Left ventricle myocardium inferior (tissue), 1 donor: ENCODE results near the gene TPD52L1. TPM values are rescaled to one million over a fixed set of nuclear protein-coding genes. Genes with fewer than 3 reads are reported as not detected.

Source experiments
- DNase-seq: peaks from one replicate; pipeline ENCODE4 v3.0.0-alpha.2; 2020
- H3K27ac ChIP-seq: fragments of 200-600 bp; replicated peaks from 2 replicates; pipeline ENCODE4 v1.8.0; 2021
- H3K27me3 ChIP-seq: fragments of 200-600 bp; 2 replicates; pipeline ENCODE4 v1.8.0; 2021; ENCODE audit warnings: low read depth
- H3K36me3 ChIP-seq: fragments of 200-600 bp; 2 replicates; pipeline ENCODE4 v1.8.0; 2021
- H3K4me1 ChIP-seq: fragments of 200-600 bp; 2 replicates; pipeline ENCODE4 v1.8.0; 2021
- H3K4me3 ChIP-seq: fragments of 200-600 bp; 2 replicates; pipeline ENCODE4 v1.8.0; 2021; ENCODE audit warnings: mild to moderate bottlenecking, moderate library complexity
- H3K9me3 ChIP-seq: fragments of 200-600 bp; replicated peaks from 2 replicates; pipeline ENCODE4 v1.8.0; 2021
- CTCF ChIP-seq: fragments of 200-600 bp; IDR thresholded peaks from 2 replicates; pipeline ENCODE4 v1.8.0; 2021; ENCODE audit warnings: antibody characterized with exemption, mild to moderate bottlenecking, borderline replicate concordance
- intact Hi-C: fragments of 100-400 bp; cut with micrococcal nuclease; formaldehyde crosslinking; loops from one replicate; pipeline ENCODE4 v1.11.0; 2022
- total RNA-seq: library from RNA; stranded (reverse); fragmentation: NEBNext Ultra II Directional; extraction: Animal tissue kit (Norgen Biotek cat#: 25700); gene quantifications from one replicate; pipeline ENCODE4 v1.2.1, GENCODE V29; 2021
- donor health status: DM: no; HTN: yes; CAD: no; lungs with severe emphysema.

Gene TPD52L1
- total RNA-seq, 1 donor from 2014 or later: 64.0 TPM

- H3K4me3 ChIP-seq: no peak overlapping the region
- H3K27ac ChIP-seq: no peak overlapping the region
- no peaks in the 10 kb centered on the region for H3K4me1 ChIP-seq
- no peak for TF ChIP-seq CTCF
- H3K9me3 ChIP-seq: no peaks in the 10 kb centered on the region
- no peak for DNase-seq
- intact Hi-C loops: no loop called here
- no peaks in the 10 kb centered on the region for H3K36me3 ChIP-seq
- H3K27me3 ChIP-seq: no peaks in the 10 kb centered on the region
These were observed 12.8 kb upstream of the TPD52L1 start for GRCh38 chr6:125140808-125141207.

GRCh38 chr6:125142618-125143017 is 11.0 kb upstream of the TPD52L1 start:
- H3K27ac ChIP-seq: no peak overlapping the region
- TF ChIP-seq CTCF: no peak
- H3K4me3 ChIP-seq: no peak overlapping the region
- H3K4me1 ChIP-seq: no peaks in the 10 kb centered on the region
- no peaks in the 10 kb centered on the region for H3K9me3 ChIP-seq
- H3K27me3 ChIP-seq: no peaks in the 10 kb centered on the region
- H3K36me3 ChIP-seq: no peaks in the 10 kb centered on the region
- intact Hi-C loops: no loop called here
- no peak for DNase-seq

GRCh38 chr6:125144822-125145221 is 8.8 kb upstream of the TPD52L1 start:
- H3K4me3 ChIP-seq: no peak overlapping the region
- no peak for DNase-seq
- TF ChIP-seq CTCF: no peak
- no peaks in the 10 kb centered on the region for H3K9me3 ChIP-seq
- peaks cover 8% of the 10 kb centered on the region for H3K4me1 ChIP-seq
- intact Hi-C loops: no loop called here
- H3K27me3 ChIP-seq: no peaks in the 10 kb centered on the region
- H3K27ac ChIP-seq: no peak overlapping the region
- H3K36me3 ChIP-seq: no peaks in the 10 kb centered on the region

GRCh38 chr6:125149256-125150144 is 4.1 kb upstream of the TPD52L1 start:
- peaks cover 29% of the 10 kb centered on the region for H3K4me1 ChIP-seq
- no peak overlapping the region for H3K4me3 ChIP-seq
- no peaks in the 10 kb centered on the region for H3K27me3 ChIP-seq
- DNase-seq: no peak
- H3K36me3 ChIP-seq: no peaks in the 10 kb centered on the region
- no peaks in the 10 kb centered on the region for H3K9me3 ChIP-seq
- no peak overlapping the region for H3K27ac ChIP-seq
- no peak for TF ChIP-seq CTCF
- intact Hi-C loops: loop anchor here (10.0 kb wide), 1 partner anchor 155 kb away; the partner anchor contains the start of gene HDDC2

DNA sequence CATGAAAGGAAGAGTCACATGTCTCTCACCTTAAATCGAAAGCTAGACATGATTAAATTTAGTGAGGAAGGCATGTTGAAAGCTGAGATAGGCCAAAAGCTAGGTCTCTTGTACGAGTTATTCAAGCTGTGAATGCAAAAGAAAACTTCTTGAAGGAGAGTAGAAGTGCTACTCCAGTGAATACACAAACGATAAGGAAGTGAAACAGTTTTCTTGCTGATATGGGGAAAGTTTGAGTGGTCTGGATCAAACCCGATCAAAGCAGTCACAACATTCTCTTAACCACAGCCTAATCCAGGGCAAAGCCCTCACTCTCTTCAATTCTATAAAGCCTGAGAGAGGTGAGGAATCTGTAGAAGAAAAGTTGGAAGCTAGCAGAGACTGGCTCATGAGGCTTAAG is 1.9 kb upstream of the TPD52L1 start:
- Histone ChIP-seq H3K4me3 (no peak overlapping the region), H3K27me3 (no peaks in the 10 kb centered on the region), H3K36me3 (no peaks in the 10 kb centered on the region), H3K4me1 (peaks cover 36% of the 10 kb centered on the region), H3K27ac (no peak overlapping the region), H3K9me3 (no peaks in the 10 kb centered on the region)
- TF ChIP-seq CTCF: no peak
- intact Hi-C loops: loop anchor here (10.0 kb wide), 1 partner anchor 153 kb away; the partner anchor contains the start of gene HDDC2
- DNase-seq: no peak
